ENCODE measurements around the gene NSUN2.
"Not testable (repeated sequence)": the region's sequence is repeated elsewhere in the genome, so short reads cannot be mapped to it uniquely, and the experiment has no call there.

NSUN2 gene

GRCh38 chr5:6668717-6669116, 35.9 kb upstream of the NSUN2 start:
- WGBS, 2 experiments (ENCODE audit: insufficient coverage in 2 of 2): 67 to 83% methylated on average over 4 of the region's 9 CpGs
- not testable (repeated sequence) for H3K27ac ChIP-seq (ENCODE audit: low read depth, low read length, severe bottlenecking); H3K9me3 ChIP-seq (ENCODE audit: control insufficient read depth, low read length); H3K4me3 ChIP-seq (ENCODE audit: extremely low read depth, insufficient read depth, low read length, poor library complexity, severe bottlenecking); H3K4me1 ChIP-seq (ENCODE audit: control insufficient read depth, insufficient read depth, low read length, poor library complexity, severe bottlenecking)
- H3K36me3 ChIP-seq (ENCODE audit: control insufficient read depth, insufficient read depth, low read length): peaks cover 27% of the 10 kb centered on the region

- WGBS, 2 experiments (ENCODE audit: insufficient coverage in 2 of 2): 88 to 100% methylated on average over 3 to 5 of the region's 5 CpGs
These were observed 34.8 kb upstream of the NSUN2 start for GRCh38 chr5:6667648-6668047.

GRCh38 chr5:6666762-6667161, 33.9 kb upstream of the NSUN2 start:
- 96% methylated on average over 14 to 15 of the region's 15 CpGs for WGBS, 2 experiments (ENCODE audit: insufficient coverage in 2 of 2)
- no peaks in the 10 kb centered on the region for H3K9me3 ChIP-seq (ENCODE audit: control insufficient read depth, low read length)
- no peak overlapping the region for H3K27ac ChIP-seq (ENCODE audit: low read depth, low read length, severe bottlenecking)

More at GRCh38 chr5:6667648-6668047, 34.8 kb upstream of the NSUN2 start:
- Histone ChIP-seq H3K4me3 (ENCODE audit: extremely low read depth, insufficient read depth, low read length, poor library complexity, severe bottlenecking) (no peak overlapping the region), H3K36me3 (ENCODE audit: control insufficient read depth, insufficient read depth, low read length) (peaks cover 22% of the 10 kb centered on the region), H3K4me1 (ENCODE audit: control insufficient read depth, insufficient read depth, low read length, poor library complexity, severe bottlenecking) (no peaks in the 10 kb centered on the region), H3K27ac (ENCODE audit: low read depth, low read length, severe bottlenecking) (no peak overlapping the region), H3K9me3 (ENCODE audit: control insufficient read depth, low read length) (no peaks in the 10 kb centered on the region)

GRCh38 chr5:6660688-6661087, 27.8 kb upstream of the NSUN2 start:
- Histone ChIP-seq H3K4me1 (ENCODE audit: control insufficient read depth, insufficient read depth, low read length, poor library complexity, severe bottlenecking) (no peaks in the 10 kb centered on the region), H3K4me3 (ENCODE audit: extremely low read depth, insufficient read depth, low read length, poor library complexity, severe bottlenecking) (no peak overlapping the region), H3K9me3 (ENCODE audit: control insufficient read depth, low read length) (no peaks in the 10 kb centered on the region), H3K27ac (ENCODE audit: low read depth, low read length, severe bottlenecking) (no peak overlapping the region), H3K36me3 (ENCODE audit: control insufficient read depth, insufficient read depth, low read length) (peaks cover 60% of the 10 kb centered on the region)
- WGBS, 2 experiments (ENCODE audit: insufficient coverage in 2 of 2): 100% methylated on average over 1 of the region's 3 CpGs; no CpG with 5 or more reads in 1 of the 2 experiments

More at GRCh38 chr5:6666762-6667161, 33.9 kb upstream of the NSUN2 start:
- Histone ChIP-seq H3K4me1 (ENCODE audit: control insufficient read depth, insufficient read depth, low read length, poor library complexity, severe bottlenecking) (no peaks in the 10 kb centered on the region), H3K4me3 (ENCODE audit: extremely low read depth, insufficient read depth, low read length, poor library complexity, severe bottlenecking) (no peak overlapping the region), H3K36me3 (ENCODE audit: control insufficient read depth, insufficient read depth, low read length) (peaks cover 31% of the 10 kb centered on the region)

- Histone ChIP-seq H3K9me3 (ENCODE audit: control insufficient read depth, low read length) (no peaks in the 10 kb centered on the region), H3K36me3 (ENCODE audit: control insufficient read depth, insufficient read depth, low read length) (peaks cover 61% of the 10 kb centered on the region), H3K27ac (ENCODE audit: low read depth, low read length, severe bottlenecking) (no peak overlapping the region), H3K4me3 (ENCODE audit: extremely low read depth, insufficient read depth, low read length, poor library complexity, severe bottlenecking) (no peak overlapping the region), H3K4me1 (ENCODE audit: control insufficient read depth, insufficient read depth, low read length, poor library complexity, severe bottlenecking) (no peaks in the 10 kb centered on the region)
- 96% methylated on average over 12 of the region's 13 CpGs for WGBS, 2 experiments (ENCODE audit: insufficient coverage in 2 of 2)
These were observed 27.3 kb upstream of the NSUN2 start for GRCh38 chr5:6659941-6660684.

- H3K4me1 ChIP-seq (ENCODE audit: control insufficient read depth, insufficient read depth, low read length, poor library complexity, severe bottlenecking): no peaks in the 10 kb centered on the region
- no peak overlapping the region for H3K27ac ChIP-seq (ENCODE audit: low read depth, low read length, severe bottlenecking)
- H3K36me3 ChIP-seq (ENCODE audit: control insufficient read depth, insufficient read depth, low read length): peaks cover 79% of the 10 kb centered on the region
- 96 to 100% methylated on average over 2 to 5 of the region's 5 CpGs for WGBS, 2 experiments (ENCODE audit: insufficient coverage in 2 of 2)
- no peak overlapping the region for H3K4me3 ChIP-seq (ENCODE audit: extremely low read depth, insufficient read depth, low read length, poor library complexity, severe bottlenecking)
- no peaks in the 10 kb centered on the region for H3K9me3 ChIP-seq (ENCODE audit: control insufficient read depth, low read length)
These were observed 23.8 kb upstream of the NSUN2 start for GRCh38 chr5:6656680-6657079.

- Histone ChIP-seq H3K4me3 (ENCODE audit: extremely low read depth, insufficient read depth, low read length, poor library complexity, severe bottlenecking) (no peak overlapping the region), H3K4me1 (ENCODE audit: control insufficient read depth, insufficient read depth, low read length, poor library complexity, severe bottlenecking) (no peaks in the 10 kb centered on the region), H3K9me3 (ENCODE audit: control insufficient read depth, low read length) (no peaks in the 10 kb centered on the region), H3K27ac (ENCODE audit: low read depth, low read length, severe bottlenecking) (no peak overlapping the region), H3K36me3 (ENCODE audit: control insufficient read depth, insufficient read depth, low read length) (peaks cover 80% of the 10 kb centered on the region)
- WGBS, 2 experiments (ENCODE audit: insufficient coverage in 2 of 2): 91 to 93% methylated on average over 6 to 8 of the region's 8 CpGs
These were observed 22.6 kb upstream of the NSUN2 start for GRCh38 chr5:6655432-6655831.

- Histone ChIP-seq H3K4me1 (ENCODE audit: control insufficient read depth, insufficient read depth, low read length, poor library complexity, severe bottlenecking) (no peaks in the 10 kb centered on the region), H3K36me3 (ENCODE audit: control insufficient read depth, insufficient read depth, low read length) (peaks cover 64% of the 10 kb centered on the region), H3K9me3 (ENCODE audit: control insufficient read depth, low read length) (no peaks in the 10 kb centered on the region), H3K4me3 (ENCODE audit: extremely low read depth, insufficient read depth, low read length, poor library complexity, severe bottlenecking) (no peak overlapping the region), H3K27ac (ENCODE audit: low read depth, low read length, severe bottlenecking) (no peak overlapping the region)
- WGBS, 2 experiments (ENCODE audit: insufficient coverage in 2 of 2): 96 to 97% methylated on average over 5 of the region's 6 CpGs
These were observed 19.2 kb upstream of the NSUN2 start for GRCh38 chr5:6652025-6652424.

GRCh38 chr5:6649681-6650080, 16.8 kb upstream of the NSUN2 start:
- H3K4me1 ChIP-seq (ENCODE audit: control insufficient read depth, insufficient read depth, low read length, poor library complexity, severe bottlenecking): no peaks in the 10 kb centered on the region
- H3K4me3 ChIP-seq (ENCODE audit: extremely low read depth, insufficient read depth, low read length, poor library complexity, severe bottlenecking): no peak overlapping the region
- peaks cover 50% of the 10 kb centered on the region for H3K36me3 ChIP-seq (ENCODE audit: control insufficient read depth, insufficient read depth, low read length)
- 92 to 95% methylated on average over 4 of the region's 9 CpGs for WGBS, 2 experiments (ENCODE audit: insufficient coverage in 2 of 2)
- no peak overlapping the region for H3K27ac ChIP-seq (ENCODE audit: low read depth, low read length, severe bottlenecking)
- no peaks in the 10 kb centered on the region for H3K9me3 ChIP-seq (ENCODE audit: control insufficient read depth, low read length)

- H3K4me3 ChIP-seq (ENCODE audit: extremely low read depth, insufficient read depth, low read length, poor library complexity, severe bottlenecking): no peak overlapping the region
- H3K27ac ChIP-seq (ENCODE audit: low read depth, low read length, severe bottlenecking): no peak overlapping the region
- H3K4me1 ChIP-seq (ENCODE audit: control insufficient read depth, insufficient read depth, low read length, poor library complexity, severe bottlenecking): no peaks in the 10 kb centered on the region
- H3K9me3 ChIP-seq (ENCODE audit: control insufficient read depth, low read length): no peaks in the 10 kb centered on the region
- H3K36me3 ChIP-seq (ENCODE audit: control insufficient read depth, insufficient read depth, low read length): peaks cover 50% of the 10 kb centered on the region
- 81 to 84% methylated on average over 7 of the region's 10 CpGs for WGBS, 2 experiments (ENCODE audit: insufficient coverage in 2 of 2)
These were observed 16.3 kb upstream of the NSUN2 start for GRCh38 chr5:6649186-6649585.

- 94 to 95% methylated on average over 2 to 3 of the region's 11 CpGs for WGBS, 2 experiments (ENCODE audit: insufficient coverage in 2 of 2)
- H3K4me3 ChIP-seq (ENCODE audit: extremely low read depth, insufficient read depth, low read length, poor library complexity, severe bottlenecking); H3K27ac ChIP-seq (ENCODE audit: low read depth, low read length, severe bottlenecking); H3K9me3 ChIP-seq (ENCODE audit: control insufficient read depth, low read length); H3K4me1 ChIP-seq (ENCODE audit: control insufficient read depth, insufficient read depth, low read length, poor library complexity, severe bottlenecking): not testable (repeated sequence)
- peaks cover 28% of the 10 kb centered on the region for H3K36me3 ChIP-seq (ENCODE audit: control insufficient read depth, insufficient read depth, low read length)
These were observed 12.9 kb upstream of the NSUN2 start for GRCh38 chr5:6645571-6646362.

Measured in mesodermal cell (in vitro differentiated cells).